ENCODE results near the gene PHACTR1. TPM values are rescaled to one million over a fixed set of nuclear protein-coding genes. Genes with fewer than 3 reads are reported as not detected.

Gene PHACTR1
- polyA plus RNA-seq, 2 of the 4 experiments (the other 2 are of a cell fraction): not detected

DNA sequence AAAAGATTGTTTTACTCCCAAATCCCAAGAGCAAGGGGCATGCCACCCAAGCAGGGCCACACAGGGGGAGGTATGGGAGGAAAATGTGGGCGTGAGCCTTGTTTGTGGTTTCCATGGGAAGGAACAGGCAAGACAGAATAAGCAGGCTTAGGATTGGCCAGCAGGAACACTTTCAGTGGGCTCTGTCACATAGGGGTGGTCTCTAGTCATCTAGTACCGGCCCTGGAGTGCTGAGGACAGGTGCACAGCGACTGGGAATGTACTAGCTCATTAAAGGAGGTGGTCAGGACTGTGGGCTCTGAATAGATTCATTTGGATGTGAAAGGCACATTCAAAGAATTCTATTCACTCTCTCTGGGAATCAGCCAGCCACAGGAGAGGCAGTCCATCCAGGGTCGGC is 436.2 kb downstream of the PHACTR1 start:
- H3K4me1 ChIP-seq: no peaks in the 10 kb centered on the region
- H3K27ac ChIP-seq: no peak overlapping the region
- ChIA-PET CTCF (no interaction called here), POLR2A (no interaction called here)
- WGBS (ENCODE audit: missing lambda C conversion rate): 13% methylated on average over 2 of the region's 4 CpGs
- DNase-seq (ENCODE audit: low read depth in 1 of 2, low spot score in 1 of 2) (no peak), FAIRE-seq (no peak), ATAC-seq (no peak)
- no peak overlapping the region for H3K4me3 ChIP-seq
- H3K9me3 ChIP-seq: no peaks in the 10 kb centered on the region
- no peak overlapping the region for H3K4me2 ChIP-seq
- TF ChIP-seq, protein P1, sequence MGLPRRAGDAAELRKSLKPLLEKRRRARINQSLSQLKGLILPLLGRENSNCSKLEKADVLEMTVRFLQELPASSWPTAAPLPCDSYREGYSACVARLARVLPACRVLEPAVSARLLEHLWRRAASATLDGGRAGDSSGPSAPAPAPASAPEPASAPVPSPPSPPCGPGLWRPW (IDR thresholded peaks at IDR 0.05): no peak
- TF ChIP-seq MYC (IDR thresholded peaks at IDR 0.05; ENCODE audit: borderline replicate concordance, low read length) (no peak), CHD4 (IDR thresholded peaks at IDR 0.05; ENCODE audit: borderline replicate concordance) (no peak), PHF8 (IDR thresholded peaks at IDR 0.05; ENCODE audit: borderline replicate concordance, low read depth) (no peak), HDAC2 (IDR thresholded peaks at IDR 0.05) (no peak), TFCP2L1 (CRISPR knock-in tag; IDR thresholded peaks at IDR 0.05) (no peak), NFE2L2 (conservative IDR thresholded peaks at IDR 0.05; ENCODE audit: low read length) (no peak)

DNA sequence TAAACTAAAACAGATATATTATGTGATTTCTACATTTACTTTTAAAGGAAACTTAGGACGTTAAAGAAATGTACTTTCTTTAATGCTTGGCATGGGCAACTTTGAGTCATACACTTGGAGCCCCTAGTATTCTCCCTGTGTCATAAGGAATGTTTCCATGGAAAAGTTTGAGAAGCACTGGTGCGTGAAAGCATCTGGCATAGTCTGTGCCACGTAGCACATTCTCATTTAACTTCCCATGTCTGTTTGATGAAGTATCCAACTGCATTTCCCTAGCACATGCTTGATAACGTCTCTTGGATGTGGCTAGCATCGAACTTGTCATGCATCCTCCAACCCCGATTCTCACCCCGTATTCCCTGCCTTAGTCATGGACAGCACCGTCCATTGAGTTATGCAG is 439.8 kb downstream of the PHACTR1 start:
- H3K4me1 ChIP-seq: no peaks in the 10 kb centered on the region
- TF ChIP-seq ZSCAN20 (CRISPR knock-in tag; IDR thresholded peaks at IDR 0.05): no peak
- TF ChIP-seq NFE2L2 (conservative IDR thresholded peaks at IDR 0.05; ENCODE audit: low read length): no peak
- no peak for TF ChIP-seq KDM1A (IDR thresholded peaks at IDR 0.05; ENCODE audit: low read depth)
- TF ChIP-seq CEBPB (IDR thresholded peaks at IDR 0.05): no peak
- no peak for TF ChIP-seq HOXA7 (CRISPR knock-in tag; IDR thresholded peaks at IDR 0.05)
- no peak for TF ChIP-seq SMC3 (IDR thresholded peaks at IDR 0.05)
- TF ChIP-seq RNF2 (IDR thresholded peaks at IDR 0.05; ENCODE audit: borderline replicate concordance, low read depth): no peak
- no peak for TF ChIP-seq ESRRA (IDR thresholded peaks at IDR 0.05; ENCODE audit: borderline replicate concordance, low read length)
- TF ChIP-seq MAFK (IDR thresholded peaks at IDR 0.05; ENCODE audit: partially characterized antibody): no peak
- no peak for TF ChIP-seq SREBF2 (IDR thresholded peaks at IDR 0.05)
- TF ChIP-seq JUNB (IDR thresholded peaks at IDR 0.05): no peak
- TF ChIP-seq, protein P1 (IDR thresholded peaks at IDR 0.05): no peak
- no peak for TF ChIP-seq EP300 (IDR thresholded peaks at IDR 0.05)
- TF ChIP-seq ZC3H11A (IDR thresholded peaks at IDR 0.05): no peak
- TF ChIP-seq CHD4 (IDR thresholded peaks at IDR 0.05; ENCODE audit: borderline replicate concordance): no peak
- FAIRE-seq (no peak), DNase-seq (ENCODE audit: low read depth in 1 of 2, low spot score in 1 of 2) (no peak), ATAC-seq (no peak)
- POLR2A ChIA-PET: no interaction called here
- CTCF ChIA-PET: no interaction called here
- no peaks in the 10 kb centered on the region for H3K9me3 ChIP-seq
- WGBS (ENCODE audit: missing lambda C conversion rate): 32% methylated on average over 8 of the region's 8 CpGs
- H3K27ac ChIP-seq: no peak overlapping the region
- H3K4me3 ChIP-seq: no peak overlapping the region
- no peak overlapping the region for H3K4me2 ChIP-seq

DNA sequence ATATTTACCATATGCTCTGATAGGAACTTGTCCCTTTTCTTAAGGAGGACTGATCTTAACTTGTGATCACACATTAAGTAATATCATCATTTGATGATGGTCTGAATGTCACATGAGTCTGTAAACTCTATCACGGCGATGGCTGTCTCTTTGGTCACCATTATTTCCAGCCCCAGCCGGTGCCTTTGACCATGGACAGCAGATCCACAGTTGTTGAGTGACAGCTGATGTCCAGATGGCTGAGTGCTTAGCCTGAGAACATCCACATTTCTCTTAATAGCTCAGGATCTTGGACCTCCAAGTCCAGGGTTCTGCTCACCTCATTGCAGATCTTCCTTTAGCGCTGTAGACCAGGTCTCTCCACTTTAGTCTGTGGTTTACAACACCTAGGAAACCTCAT is 440.7 kb downstream of the PHACTR1 start:
- ATAC-seq: no peak
- FAIRE-seq: no peak
- WGBS (ENCODE audit: missing lambda C conversion rate): 65% methylated on average over 4 of the region's 4 CpGs
- POLR2A ChIA-PET: no interaction called here
- Histone ChIP-seq H3K9me3 (no peaks in the 10 kb centered on the region), H3K4me3 (no peak overlapping the region), H3K4me2 (no peak overlapping the region), H3K4me1 (no peaks in the 10 kb centered on the region), H3K27ac (no peak overlapping the region)
- TF ChIP-seq CEBPB (IDR thresholded peaks at IDR 0.05) (no peak), PHF8 (IDR thresholded peaks at IDR 0.05; ENCODE audit: borderline replicate concordance, low read depth) (no peak), GATA3 (IDR thresholded peaks at IDR 0.05; ENCODE audit: borderline replicate concordance) (no peak), RCOR1 (IDR thresholded peaks at IDR 0.05; ENCODE audit: low read depth, low read length) (no peak), FOXS1 (CRISPR knock-in tag; IDR thresholded peaks at IDR 0.05) (no peak), POLR2AphosphoS2 (conservative IDR thresholded peaks at IDR 0.05; ENCODE audit: low read length) (no peak), RARB (CRISPR knock-in tag; IDR thresholded peaks at IDR 0.05) (no peak), JUN (IDR thresholded peaks at IDR 0.05) (no peak), SREBF2 (IDR thresholded peaks at IDR 0.05) (no peak), RFX5 (IDR thresholded peaks at IDR 0.05) (no peak)
- TF ChIP-seq, protein P2, sequence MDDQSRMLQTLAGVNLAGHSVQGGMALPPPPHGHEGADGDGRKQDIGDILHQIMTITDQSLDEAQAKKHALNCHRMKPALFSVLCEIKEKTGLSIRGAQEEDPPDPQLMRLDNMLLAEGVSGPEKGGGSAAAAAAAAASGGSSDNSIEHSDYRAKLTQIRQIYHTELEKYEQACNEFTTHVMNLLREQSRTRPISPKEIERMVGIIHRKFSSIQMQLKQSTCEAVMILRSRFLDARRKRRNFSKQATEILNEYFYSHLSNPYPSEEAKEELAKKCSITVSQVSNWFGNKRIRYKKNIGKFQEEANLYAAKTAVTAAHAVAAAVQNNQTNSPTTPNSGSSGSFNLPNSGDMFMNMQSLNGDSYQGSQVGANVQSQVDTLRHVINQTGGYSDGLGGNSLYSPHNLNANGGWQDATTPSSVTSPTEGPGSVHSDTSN (IDR thresholded peaks at IDR 0.05): no peak
- TF ChIP-seq, protein P3, sequence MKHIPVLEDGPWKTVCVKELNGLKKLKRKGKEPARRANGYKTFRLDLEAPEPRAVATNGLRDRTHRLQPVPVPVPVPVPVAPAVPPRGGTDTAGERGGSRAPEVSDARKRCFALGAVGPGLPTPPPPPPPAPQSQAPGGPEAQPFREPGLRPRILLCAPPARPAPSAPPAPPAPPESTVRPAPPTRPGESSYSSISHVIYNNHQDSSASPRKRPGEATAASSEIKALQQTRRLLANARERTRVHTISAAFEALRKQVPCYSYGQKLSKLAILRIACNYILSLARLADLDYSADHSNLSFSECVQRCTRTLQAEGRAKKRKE (CRISPR knock-in tag; IDR thresholded peaks at IDR 0.05; ENCODE audit: low read depth): no peak
- CTCF ChIA-PET: no interaction called here
- no peak for DNase-seq (ENCODE audit: low read depth in 1 of 2, low spot score in 1 of 2)

Data from A549 (cell line).